IMR-90 (cell line): ENCODE data around the gene SPAG16.
A peak's percentile ranks its signal among the peaks of the same experiment; 100 is the strongest.

Experiments used
- BHLHE40 ChIP-seq: fragments of 150-350 bp; IDR thresholded peaks from 2 replicates; pipeline ENCODE4 v1.6.1; 2016; ENCODE audit warnings: mild to moderate bottlenecking, low read depth, low read length
- CEBPB ChIP-seq: IDR thresholded peaks from 2 replicates; pipeline ENCODE4 v1.6.1; 2012; ENCODE audit warnings: low read depth, low read length, improper control_type of control experiment
- CHD1 ChIP-seq: IDR thresholded peaks from 2 replicates; pipeline ENCODE4 v1.6.1; 2012; ENCODE audit warnings: low read depth, low read length, improper control_type of control experiment
- CTCF ChIP-seq: conservative IDR thresholded peaks from 2 replicates; pipeline ENCODE4 v1.5.1; 2012; ENCODE audit warnings: mild to moderate bottlenecking, low read depth, low read length, improper control_type of control experiment
- ELK1 ChIP-seq: fragments of 150-350 bp; IDR thresholded peaks from 2 replicates; pipeline ENCODE4 v1.6.1; 2016; ENCODE audit warnings: low read depth, mild to moderate bottlenecking, low read length, moderate library complexity, borderline replicate concordance
- FOS ChIP-seq: fragments of 150-350 bp; IDR thresholded peaks from 2 replicates; pipeline ENCODE4 v1.6.1; 2016; ENCODE audit warnings: low read depth, low read length
- MAZ ChIP-seq: IDR thresholded peaks from 2 replicates; pipeline ENCODE4 v1.6.1; 2012; ENCODE audit warnings: low read depth, mild to moderate bottlenecking, low read length, improper control_type of control experiment, moderate library complexity, borderline replicate concordance
- MXI1 ChIP-seq: IDR thresholded peaks from 2 replicates; pipeline ENCODE4 v1.6.1; 2012; ENCODE audit warnings: low read depth, mild to moderate bottlenecking, low read length, moderate library complexity, borderline replicate concordance
- POLR2A ChIP-seq: IDR thresholded peaks from 2 replicates; pipeline ENCODE4 v1.6.1; 2012; ENCODE audit warnings: mild to moderate bottlenecking, low read depth, low read length
- RAD21 ChIP-seq: IDR thresholded peaks from 2 replicates; pipeline ENCODE4 v1.6.1; 2012; ENCODE audit warnings: low read length, improper control_type of control experiment
- RCOR1 ChIP-seq: IDR thresholded peaks from 2 replicates; pipeline ENCODE4 v1.6.1; 2012; ENCODE audit warnings: mild to moderate bottlenecking, low read length, improper control_type of control experiment; ENCODE audit not compliant: insufficient replicate concordance
- RFX5 ChIP-seq: IDR thresholded peaks from 2 replicates; pipeline ENCODE4 v1.8.0; 2012; ENCODE audit warnings: low read depth, mild to moderate bottlenecking, low read length, moderate library complexity
- SMC3 ChIP-seq: fragments of 150-350 bp; IDR thresholded peaks from 2 replicates; pipeline ENCODE4 v1.6.1; 2016; ENCODE audit warnings: low read depth, mild to moderate bottlenecking, antibody characterized with exemption, low read length, moderate library complexity
- TF ChIP-seq, protein P1 (sequence below): fragments of 150-350 bp; IDR thresholded peaks from 2 replicates; pipeline ENCODE4 v1.6.1; 2017; ENCODE audit warnings: mild to moderate bottlenecking, antibody characterized with exemption, low read length, low read depth

GRCh38 chr2:214361116-214361515 is 1076.9 kb downstream of the SPAG16 start:
- TF ChIP-seq CHD1 (no peak), POLR2A (no peak), BHLHE40 (no peak), SMC3 (no peak), CTCF (no peak), RCOR1 (no peak), ELK1 (no peak), MXI1 (no peak), FOS (no peak), RAD21 (no peak), CEBPB (peak; percentile 83), RFX5 (no peak), MAZ (no peak)
- TF ChIP-seq, protein P1, sequence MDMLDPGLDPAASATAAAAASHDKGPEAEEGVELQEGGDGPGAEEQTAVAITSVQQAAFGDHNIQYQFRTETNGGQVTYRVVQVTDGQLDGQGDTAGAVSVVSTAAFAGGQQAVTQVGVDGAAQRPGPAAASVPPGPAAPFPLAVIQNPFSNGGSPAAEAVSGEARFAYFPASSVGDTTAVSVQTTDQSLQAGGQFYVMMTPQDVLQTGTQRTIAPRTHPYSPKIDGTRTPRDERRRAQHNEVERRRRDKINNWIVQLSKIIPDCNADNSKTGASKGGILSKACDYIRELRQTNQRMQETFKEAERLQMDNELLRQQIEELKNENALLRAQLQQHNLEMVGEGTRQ, result no peak
